HG03064 (cell line): ENCODE data around the gene APEH.
"Not testable (repeated sequence)": the region's sequence is repeated elsewhere in the genome, so short reads cannot be mapped to it uniquely, and the experiment has no call there.

Experiments used
- ATAC-seq: cut with Tn5 transposase; IDR thresholded peaks from one replicate; pipeline ENCODE4 v1.9.1; 2021; ENCODE audit warnings: low read depth; ENCODE audit not compliant: unreplicated experiment

APEH gene

GRCh38 chr3:49667701-49668413 lies 6.3 kb upstream of the APEH start:
- ATAC-seq = no peak

GRCh38 chr3:49668414-49668797 lies 5.7 kb upstream of the APEH start:
- no peak for ATAC-seq

GRCh38 chr3:49668861-49669260 lies 5.3 kb upstream of the APEH start:
- ATAC-seq = no peak

- ATAC-seq = no peak
These were observed 4.8 kb upstream of the APEH start for GRCh38 chr3:49669352-49669751.

- no peak for ATAC-seq
These were observed 3.2 kb upstream of the APEH start for GRCh38 chr3:49670940-49671290.

GRCh38 chr3:49671291-49672288 lies 2.6 kb upstream of the APEH start:
- ATAC-seq = no peak

- ATAC-seq = no peak
These were observed 933 bp upstream of the APEH start for GRCh38 chr3:49673121-49673714.

- peak; percentile 28 for ATAC-seq
These were observed 389 bp downstream of the APEH start for GRCh38 chr3:49674497-49674983.

GRCh38 chr3:49675912-49676311 lies 1.8 kb downstream of the APEH start:
- no peak for ATAC-seq

GRCh38 chr3:49680493-49681231 lies 6.5 kb downstream of the APEH start:
- ATAC-seq = no peak

GRCh38 chr3:49681232-49681522 lies 7.0 kb downstream of the APEH start:
- no peak for ATAC-seq

- ATAC-seq = no peak
These were observed 7.4 kb downstream of the APEH start for GRCh38 chr3:49681543-49681942.

- no peak for ATAC-seq
These were observed 9.0 kb downstream of the APEH start for GRCh38 chr3:49683162-49683561.

GRCh38 chr3:49684453-49684852 lies 10.3 kb downstream of the APEH start:
- not testable (repeated sequence) for ATAC-seq

GRCh38 chr3:49685103-49685502 lies 11.0 kb downstream of the APEH start:
- ATAC-seq = not testable (repeated sequence)

GRCh38 chr3:49685846-49686245 lies 11.7 kb downstream of the APEH start:
- not testable (repeated sequence) for ATAC-seq

- not testable (repeated sequence) for ATAC-seq
These were observed 12.2 kb downstream of the APEH start for GRCh38 chr3:49686346-49686745.

GRCh38 chr3:49686769-49687423 lies 12.7 kb downstream of the APEH start:
- ATAC-seq = not testable (repeated sequence)

GRCh38 chr3:49687424-49687795 lies 13.3 kb downstream of the APEH start:
- not testable (repeated sequence) for ATAC-seq
